IMR-90 (cell line): ENCODE results near the gene PSEN1. TPM values are rescaled to one million over a fixed set of nuclear protein-coding genes. Genes with fewer than 3 reads are reported as not detected.
A peak's percentile ranks its signal among the peaks of the same experiment; 100 is the strongest.

ENCODE experiments used
- ATAC-seq: fragments of 200-7000 bp; cut with Tn5 transposase; 2 replicates; pipeline ENCODE4 v1.9.1; 2020; ENCODE audit warnings: low read depth, mild to moderate bottlenecking, moderate library complexity
- BruUV-seq: library from RNA; stranded (reverse); fragments of 400-500 nt; replicated peaks from 2 replicates; lab custom pipeline; 2021; lab: Mats Ljungman, UMichigan
- CTCF ChIA-PET: fragments of 300-600 bp; formaldehyde crosslinking; extraction: SDS; loops from one replicate; lab custom pipeline; 2021; ENCODE audit warnings: antibody characterized with exemption; lab: Yijun Ruan, JAX
- POLR2A ChIA-PET: fragments of 300-600 bp; sonication (Branson Sonifier 250); formaldehyde crosslinking; loops from one replicate; lab custom pipeline; 2022; ENCODE audit warnings: antibody characterized with exemption; ENCODE audit not compliant: unreplicated experiment; lab: Charles Lee
- DNase-seq: peaks from one replicate; pipeline ENCODE4 v3.0.0; 2013
- H2AFZ ChIP-seq: replicated peaks from 2 replicates; pipeline ENCODE3; 2013; ENCODE audit warnings: low read length, mild to moderate bottlenecking; ENCODE audit not compliant: poor library complexity
- H2AK5ac ChIP-seq: 2 replicates; pipeline ENCODE4 v1.6.1; 2013; ENCODE audit warnings: low read depth, low read length, inconsistent platforms
- H2AK9ac ChIP-seq: replicated peaks from 2 replicates; pipeline ENCODE3; 2013; ENCODE audit warnings: mild to moderate bottlenecking, low read depth, low read length, moderate library complexity; ENCODE audit not compliant: poor library complexity
- H2BK120ac ChIP-seq: 2 replicates; pipeline ENCODE4 v1.6.1; 2013; ENCODE audit warnings: low read depth, low read length, inconsistent platforms
- H2BK15ac ChIP-seq: 3 replicates; pipeline ENCODE4 v1.6.1; 2013; ENCODE audit warnings: low read depth, low read length, inconsistent platforms
- H2BK20ac ChIP-seq: 2 replicates; pipeline ENCODE4 v1.6.1; 2013; ENCODE audit warnings: low read depth, mild to moderate bottlenecking, inconsistent platforms, low read length, moderate library complexity
- H2BK5ac ChIP-seq: 2 replicates; pipeline ENCODE4 v1.6.1; 2013; ENCODE audit warnings: mild to moderate bottlenecking, low read depth, low read length, inconsistent platforms; ENCODE audit not compliant: poor library complexity, severe bottlenecking
- H3K14ac ChIP-seq: replicated peaks from 2 replicates; pipeline ENCODE4 v1.6.1; 2013; ENCODE audit warnings: low read depth, low read length, inconsistent platforms
- H3K18ac ChIP-seq: 2 replicates; pipeline ENCODE4 v1.6.1; 2013; ENCODE audit warnings: low read depth, low read length, control low read depth
- H3K23ac ChIP-seq: 2 replicates; pipeline ENCODE4 v1.6.1; 2013; ENCODE audit warnings: low read depth, low read length, inconsistent platforms
- H3K27ac ChIP-seq: 2 replicates; pipeline ENCODE4 v1.5.1; 2013; ENCODE audit warnings: mild to moderate bottlenecking, control low read depth, low read length; ENCODE audit not compliant: insufficient read depth
- H3K27me3 ChIP-seq: 2 replicates; pipeline ENCODE4 v1.6.1; 2013; ENCODE audit warnings: low read length; ENCODE audit not compliant: control insufficient read depth, insufficient read depth
- H3K36me3 ChIP-seq: 2 replicates; pipeline ENCODE4 v1.6.1; 2013; ENCODE audit warnings: low read length, mixed read lengths; ENCODE audit not compliant: control insufficient read depth, insufficient read depth
- H3K4ac ChIP-seq: 2 replicates; pipeline ENCODE4 v1.6.1; 2013; ENCODE audit warnings: low read depth, low read length, inconsistent platforms
- H3K4me1 ChIP-seq: 2 replicates; pipeline ENCODE4 v1.6.1; 2013; ENCODE audit warnings: low read length, mixed read lengths; ENCODE audit not compliant: control insufficient read depth, insufficient read depth
- H3K4me2 ChIP-seq: 2 replicates; pipeline ENCODE4 v1.6.1; 2013; ENCODE audit warnings: low read depth, mild to moderate bottlenecking, control low read depth, low read length, moderate library complexity
- H3K4me3 ChIP-seq: 2 replicates; pipeline ENCODE4 v1.5.1; 2013; ENCODE audit warnings: low read depth, mild to moderate bottlenecking, control low read depth, low read length, moderate library complexity; ENCODE audit not compliant: insufficient read depth
- H3K56ac ChIP-seq: 2 replicates; pipeline ENCODE4 v1.6.1; 2013; ENCODE audit warnings: low read length, inconsistent platforms; ENCODE audit not compliant: insufficient read depth; ENCODE audit errors: extremely low read depth
- H3K79me1 ChIP-seq, 2 experiments: 2 replicates each; pipeline ENCODE4 v1.6.1; 2013; ENCODE audit warnings: low read length in 2 of 2, inconsistent platforms in 1 of 2, low read depth in 1 of 2
- H3K9ac ChIP-seq: 2 replicates; pipeline ENCODE4 v1.6.1; 2013; ENCODE audit warnings: low read depth, low read length, control low read depth
- H3K9me1 ChIP-seq: 2 replicates; pipeline ENCODE4 v1.6.1; 2013; ENCODE audit warnings: low read length, inconsistent platforms; ENCODE audit not compliant: insufficient read depth
- H3K9me3 ChIP-seq: 2 replicates; pipeline ENCODE4 v1.6.1; 2013; ENCODE audit warnings: low read length; ENCODE audit not compliant: control insufficient read depth, insufficient read depth
- H4K20me1 ChIP-seq: 2 replicates; pipeline ENCODE4 v1.6.1; 2013; ENCODE audit warnings: low read length, inconsistent platforms; ENCODE audit not compliant: insufficient read depth
- H4K5ac ChIP-seq: 2 replicates; pipeline ENCODE4 v1.6.1; 2013; ENCODE audit warnings: mild to moderate bottlenecking, low read depth, low read length, control low read depth
- H4K8ac ChIP-seq, 2 experiments: 2 replicates each; pipeline ENCODE4 v1.6.1; 2013; ENCODE audit warnings: low read depth in 2 of 2, low read length in 2 of 2, control low read depth in 1 of 2, inconsistent platforms in 1 of 2
- H4K91ac ChIP-seq: 2 replicates; pipeline ENCODE4 v1.6.1; 2013; ENCODE audit warnings: low read depth, low read length, inconsistent platforms; ENCODE audit not compliant: insufficient read depth
- MAFK ChIP-seq: IDR thresholded peaks from 2 replicates; pipeline ENCODE4 v1.6.1; 2012; ENCODE audit warnings: low read depth, low read length, improper control_type of control experiment
- RAD21 ChIP-seq: IDR thresholded peaks from 2 replicates; pipeline ENCODE4 v1.6.1; 2012; ENCODE audit warnings: low read length, improper control_type of control experiment
- WGBS, 2 experiments: methylation state at CpG; one replicate each; pipeline versions ENCODE4 v1.1.5 to v1.1.7; 2013; ENCODE audit warnings: missing lambda C conversion rate in 2 of 2; ENCODE audit not compliant: insufficient read length in 1 of 2; ENCODE audit errors: extremely low coverage in 2 of 2; 5-methylcytosine and 5-hydroxymethylcytosine counted together
- dilution Hi-C: fragments of 300-500 bp; cut with HindIII; formaldehyde crosslinking; loops from one replicate; pipeline ENCODE4 v1.14.3; 2018; ENCODE audit warnings: low sequenced_read_pairs; ENCODE audit not compliant: unreplicated experiment
- in situ Hi-C: fragments of 300-500 bp; cut with MboI; formaldehyde crosslinking; loops from 3 replicates; pipeline ENCODE4 v1.14.3; 2019; ENCODE audit warnings: low sequenced_read_pairs, inconsistent platforms, mixed read lengths
- intact Hi-C: fragments of 100-400 bp; cut with micrococcal nuclease; formaldehyde crosslinking; loops from 2 replicates; pipeline ENCODE4 v1.10.0; 2022
- polyA plus RNA-seq, 3 experiments: library from polyadenylated mRNA; depleted of rRNA; stranded (reverse); fragments of >200 nt; gene quantifications; 2 replicates each; pipeline ENCODE4 v1.2.3, GENCODE V29; 2012; ENCODE audit warnings: low replicate concordance in 1 of 3
- total RNA-seq: library from RNA; depleted of rRNA; stranded (reverse); fragments of >200 nt; gene quantifications from 2 replicates; pipeline ENCODE4 v1.2.3, GENCODE V29; 2012

PSEN1 gene
- total and polyA plus RNA-seq, 2 of the 4 experiments (the other 2 are of a cell fraction) = 14.8 to 62.7 TPM

- dilution Hi-C loops (no loop called here), intact Hi-C loops (no loop called here), in situ Hi-C loops (no loop called here)
- no TSS peak for BruUV-seq
- Histone ChIP-seq H2AK9ac (no peak overlapping the region), H3K18ac (no peak overlapping the region), H3K9me1 (peaks cover 6% of the 10 kb centered on the region; the same call in 1 of the 2 replicates), H2AK5ac (no peak overlapping the region), H2BK20ac (no peak overlapping the region), H4K91ac (no peak overlapping the region), H3K4me1 (no peaks in the 10 kb centered on the region), H4K20me1 (no peaks in the 10 kb centered on the region; the same call in 1 of the 2 replicates), H3K27me3 (peaks cover 6% of the 10 kb centered on the region; the same call in 1 of the 2 replicates), H2BK120ac (no peak overlapping the region), H3K56ac (no peak overlapping the region), H2BK15ac (no peak overlapping the region), H3K14ac (no peak overlapping the region), H3K79me1 (peaks cover 0 to 8% of the 10 kb centered on the region in 2 experiments; a peak in 2 of 4 replicates), H3K4me3 (no peak overlapping the region), H4K8ac (no peak overlapping the region), H3K4ac (no peak overlapping the region), H2AFZ (no peak overlapping the region), H3K23ac (no peak overlapping the region), H3K36me3 (no peaks in the 10 kb centered on the region), H3K9ac (no peak overlapping the region), H4K5ac (no peak overlapping the region), H2BK5ac (no peak overlapping the region), H3K9me3 (no peaks in the 10 kb centered on the region), H3K4me2 (no peak overlapping the region), H3K27ac (no peak overlapping the region)
- DNase-seq = no peak
- no CpG with 5 or more reads among the region's 1 CpG for WGBS, 2 experiments
- TF ChIP-seq MAFK (peak; percentile 34; the same call in 1 of the 2 replicates), RAD21 (no peak)
- no peak for ATAC-seq
- ChIA-PET CTCF (no interaction called here), POLR2A (no interaction called here)
These were observed 112.8 kb downstream of the PSEN1 start for GRCh38 chr14:73249108-73249507.
